ENCODE measurements around the gene BICRA. TPM values are rescaled to one million over a fixed set of nuclear protein-coding genes. Genes with fewer than 3 reads are reported as not detected.

BICRA gene
- total RNA-seq, 1 donor = 8.5 TPM

- TF ChIP-seq CTCF (IDR thresholded peaks at IDR 0.05; ENCODE audit: insufficient read depth, low read length) = no peak
- H3K4me3 ChIP-seq (ENCODE audit: low read depth, low read length) = peak overlapping the region; percentile 72
- DNase-seq (ENCODE audit: low read depth) = no peak
Measured at GRCh38 chr19:47601180-47601904, 7.6 kb upstream of the BICRA start.

GRCh38 chr19:47603706-47604565, 5.0 kb upstream of the BICRA start:
- no peak for DNase-seq (ENCODE audit: low read depth)
- TF ChIP-seq CTCF (IDR thresholded peaks at IDR 0.05; ENCODE audit: insufficient read depth, low read length) = no peak
- H3K4me3 ChIP-seq (ENCODE audit: low read depth, low read length) = no peak overlapping the region

GRCh38 chr19:47607564-47608073, 1.3 kb upstream of the BICRA start:
- no peak for DNase-seq (ENCODE audit: low read depth)
- H3K4me3 ChIP-seq (ENCODE audit: low read depth, low read length) = peak overlapping the region; percentile 91
- no peak for TF ChIP-seq CTCF (IDR thresholded peaks at IDR 0.05; ENCODE audit: insufficient read depth, low read length)

- DNase-seq (ENCODE audit: low read depth) = peak; percentile 90
- TF ChIP-seq CTCF (IDR thresholded peaks at IDR 0.05; ENCODE audit: insufficient read depth, low read length) = peak; percentile 45
- H3K4me3 ChIP-seq (ENCODE audit: low read depth, low read length) = peak overlapping the region; percentile 91
Measured at GRCh38 chr19:47608074-47608918, 638 bp upstream of the BICRA start.

- H3K4me3 ChIP-seq (ENCODE audit: low read depth, low read length) = peak overlapping the region; percentile 74
- DNase-seq (ENCODE audit: low read depth) = no peak
- TF ChIP-seq CTCF (IDR thresholded peaks at IDR 0.05; ENCODE audit: insufficient read depth, low read length) = peak; percentile 8
Measured at GRCh38 chr19:47609906-47610894, 1.3 kb downstream of the BICRA start.
